HuH-7 (cell line): ENCODE measurements around the gene S100A14.
"Not testable (repeated sequence)": the region's sequence is repeated elsewhere in the genome, so short reads cannot be mapped to it uniquely, and the experiment has no call there.

Source experiments
- DNase-seq: peaks from one replicate; pipeline ENCODE4 v3.0.0; 2011; ENCODE audit warnings: low spot score

Gene S100A14

GRCh38 chr1:153614906-153615305 lies 1.2 kb downstream of the S100A14 start:
- DNase-seq = no peak

GRCh38 chr1:153614189-153614900 lies 1.8 kb downstream of the S100A14 start:
- no peak for DNase-seq

GRCh38 chr1:153613406-153613805 lies 2.7 kb downstream of the S100A14 start:
- no peak for DNase-seq

- DNase-seq = peak; percentile 56
Observed at GRCh38 chr1:153612755-153613331, 3.3 kb downstream of the S100A14 start, which contains the start of gene S100A16. S100A16 (minus strand) TSS chr1:153613137; CDS start chr1:153608151, 4,986 bp downstream.

- no peak for DNase-seq
Observed at GRCh38 chr1:153612111-153612754, 3.9 kb downstream of the S100A14 start.

GRCh38 chr1:153611356-153611755 lies 4.8 kb downstream of the S100A14 start:
- no peak for DNase-seq

- DNase-seq = no peak
Observed at GRCh38 chr1:153610811-153611301, 5.3 kb downstream of the S100A14 start.

GRCh38 chr1:153610334-153610733 lies 5.8 kb downstream of the S100A14 start:
- no peak for DNase-seq

- no peak for DNase-seq
Observed at GRCh38 chr1:153609585-153609907, 6.6 kb downstream of the S100A14 start.

GRCh38 chr1:153608742-153609584 lies 7.2 kb downstream of the S100A14 start:
- peak; percentile 42 for DNase-seq

- DNase-seq = no peak
Observed at GRCh38 chr1:153608089-153608682, 7.9 kb downstream of the S100A14 start.

GRCh38 chr1:153607381-153607780 lies 8.7 kb downstream of the S100A14 start:
- no peak for DNase-seq

GRCh38 chr1:153606194-153606593 lies 9.9 kb downstream of the S100A14 start:
- DNase-seq = no peak

- no peak for DNase-seq
Observed at GRCh38 chr1:153602749-153603148, 13.4 kb downstream of the S100A14 start.

- DNase-seq = no peak
Observed at GRCh38 chr1:153599847-153600246, 16.3 kb downstream of the S100A14 start.

GRCh38 chr1:153598309-153599172 lies 17.6 kb downstream of the S100A14 start:
- no peak for DNase-seq

- no peak for DNase-seq
Observed at GRCh38 chr1:153597206-153597605, 18.9 kb downstream of the S100A14 start.

- no peak for DNase-seq
Observed at GRCh38 chr1:153592748-153593147, 23.4 kb downstream of the S100A14 start.

GRCh38 chr1:153588482-153588881 lies 27.6 kb downstream of the S100A14 start:
- DNase-seq = no peak

GRCh38 chr1:153588033-153588432 lies 28.1 kb downstream of the S100A14 start:
- DNase-seq = not testable (repeated sequence)

GRCh38 chr1:153587314-153587713 lies 28.8 kb downstream of the S100A14 start:
- DNase-seq = no peak
